PC-3 (cell line): ENCODE measurements around the gene MINK1. TPM values are rescaled to one million over a fixed set of nuclear protein-coding genes. Genes with fewer than 3 reads are reported as not detected.

Experiments
- ATAC-seq: fragments of 200-7000 bp; cut with Tn5 transposase; 2 replicates; pipeline ENCODE4 v1.9.1; 2020; ENCODE audit warnings: mild to moderate bottlenecking, moderate library complexity
- BruUV-seq: library from RNA; stranded (reverse); fragments of 400-500 nt; replicated peaks from 2 replicates; lab custom pipeline; 2021; lab: Mats Ljungman, UMichigan
- CTCF ChIA-PET: fragments of 300-600 bp; sonication (Branson Sonifier 250); formaldehyde crosslinking; loops from one replicate; lab custom pipeline; 2022; ENCODE audit warnings: antibody characterized with exemption; lab: Charles Lee
- POLR2A ChIA-PET: fragments of 300-600 bp; sonication (Branson Sonifier 250); formaldehyde crosslinking; loops from one replicate; lab custom pipeline; 2022; ENCODE audit warnings: antibody characterized with exemption; ENCODE audit not compliant: unreplicated experiment; lab: Charles Lee
- DNase-seq: peaks from one replicate; pipeline ENCODE4 v3.0.0-alpha.2; 2015
- H2AFZ ChIP-seq: fragments of 300-600 bp; sonication (generic); 2 replicates; pipeline ENCODE4 v1.6.0; 2016; ENCODE audit warnings: antibody characterized with exemption, low read length
- H3F3A ChIP-seq: fragments of 300-600 bp; sonication (generic); one replicate; pipeline ENCODE4 v1.6.0; 2017; ENCODE audit warnings: antibody characterized with exemption, low read length, control low read depth, mild to moderate bottlenecking; ENCODE audit not compliant: unreplicated experiment
- H3K27ac ChIP-seq: fragments of 300-600 bp; sonication (generic); 2 replicates; pipeline ENCODE4 v1.5.1; 2016; ENCODE audit warnings: mild to moderate bottlenecking, low read length
- H3K27me3 ChIP-seq: fragments of 300-600 bp; sonication (generic); 2 replicates; pipeline ENCODE4 v1.6.1; 2016; ENCODE audit warnings: low read length, mixed read lengths
- H3K36me3 ChIP-seq: fragments of 300-600 bp; sonication (generic); 2 replicates; pipeline ENCODE4 v1.6.1; 2016; ENCODE audit warnings: low read depth, mixed run types, low read length, mixed read lengths
- H3K4me1 ChIP-seq: fragments of 300-600 bp; sonication (generic); 2 replicates; pipeline ENCODE4 v1.5.1; 2016; ENCODE audit warnings: low read length; ENCODE audit not compliant: insufficient read depth
- H3K4me2 ChIP-seq: fragments of 300-600 bp; sonication (generic); 2 replicates; pipeline ENCODE4 v1.6.0; 2016; ENCODE audit warnings: low read length
- H3K4me3 ChIP-seq: fragments of 300-600 bp; sonication (generic); 2 replicates; pipeline ENCODE4 v1.5.1; 2016; ENCODE audit warnings: mild to moderate bottlenecking, low read length, mixed read lengths
- H3K79me2 ChIP-seq: fragments of 300-600 bp; sonication (generic); 2 replicates; pipeline ENCODE4 v1.6.1; 2017; ENCODE audit warnings: low read length, mixed read lengths
- H3K9ac ChIP-seq: fragments of 300-600 bp; sonication (generic); 2 replicates; pipeline ENCODE4 v1.6.0; 2016; ENCODE audit warnings: mild to moderate bottlenecking, low read length
- H3K9me2 ChIP-seq: fragments of 300-600 bp; sonication (generic); replicated peaks from 2 replicates; pipeline ENCODE4 v1.6.1; 2016; ENCODE audit warnings: mixed run types, low read length, mixed read lengths
- H3K9me3 ChIP-seq: fragments of 300-600 bp; sonication (generic); 2 replicates; pipeline ENCODE4 v1.6.1; 2016; ENCODE audit warnings: low read length, mixed read lengths
- H4K20me1 ChIP-seq: fragments of 300-600 bp; sonication (generic); 2 replicates; pipeline ENCODE4 v1.6.1; 2016; ENCODE audit warnings: low read length, mixed read lengths
- CTCF ChIP-seq: fragments of 300-600 bp; sonication (generic); conservative IDR thresholded peaks from 2 replicates; pipeline ENCODE4 v1.5.1; 2017; ENCODE audit warnings: antibody characterized with exemption, low read depth, mild to moderate bottlenecking, low read length
- EZH2 ChIP-seq: fragments of 300-600 bp; sonication (generic); IDR thresholded peaks from one replicate; pipeline ENCODE4 v1.6.1; 2017; ENCODE audit warnings: antibody characterized with exemption, mild to moderate bottlenecking, low read length; ENCODE audit not compliant: unreplicated experiment
- EZH2phosphoT487 ChIP-seq: fragments of 300-600 bp; sonication (generic); IDR thresholded peaks from 2 replicates; pipeline ENCODE4 v1.6.1; 2018; ENCODE audit warnings: mild to moderate bottlenecking, antibody characterized with exemption, low read length, borderline replicate concordance
- intact Hi-C: fragments of 100-400 bp; cut with micrococcal nuclease; formaldehyde crosslinking; loops from 2 replicates; pipeline ENCODE4 v1.9.0; 2023
- total RNA-seq: library from RNA; depleted of rRNA; stranded (reverse); fragments of >200 nt; gene quantifications from 2 replicates; pipeline ENCODE4 v1.2.3, GENCODE V29; 2014

MINK1 gene
- total RNA-seq, 1 experiment from 2014 or later, result 44.5 TPM

GRCh38 chr17:4789951-4790704, 43.0 kb upstream of the MINK1 start:
- ChIA-PET CTCF (interaction anchor here (0.6 to 1.0 kb wide), 8 partner anchors 17 to 150 kb away, joined by 3 to 8 read pairs (median 4); partner anchors contain the start of genes ARRB2, MED11, PLD2 and RNF167), POLR2A (interaction anchor here (0.7 to 1.3 kb wide), 5 partner anchors 9 to 177 kb away, joined by 3 to 15 read pairs (median 4); partner anchors contain the start of gene SPAG7)
- Histone ChIP-seq H3K4me2 (peak overlapping the region; percentile 95), H3K9me2 (no peaks in the 10 kb centered on the region), H2AFZ (peak overlapping the region; percentile 91), H3K9me3 (no peaks in the 10 kb centered on the region), H3F3A (no peaks in the 10 kb centered on the region), H3K4me3 (peak overlapping the region; percentile 89), H4K20me1 (no peaks in the 10 kb centered on the region), H3K4me1 (peaks cover 16% of the 10 kb centered on the region), H3K27ac (peak overlapping the region; percentile 77), H3K36me3 (no peaks in the 10 kb centered on the region), H3K9ac (peak overlapping the region; percentile 74), H3K27me3 (no peaks in the 10 kb centered on the region), H3K79me2 (peaks cover 8% of the 10 kb centered on the region)
- intact Hi-C loops, result no loop called here
- DNase-seq, result peak; percentile 78
- peak; percentile 81 for ATAC-seq
- TF ChIP-seq EZH2, result no peak
- peak; percentile 59 for TF ChIP-seq CTCF
- TF ChIP-seq EZH2phosphoT487, result no peak
- no TSS peak for BruUV-seq

- peaks cover 8% of the 10 kb centered on the region for H3K79me2 ChIP-seq
- no peaks in the 10 kb centered on the region for H3K9me3 ChIP-seq
- peak overlapping the region; percentile 77 for H3K27ac ChIP-seq
- no TSS peak for BruUV-seq
- no peaks in the 10 kb centered on the region for H3K9me2 ChIP-seq
- DNase-seq (no peak), ATAC-seq (no peak)
- TF ChIP-seq EZH2phosphoT487 (no peak), CTCF (no peak), EZH2 (no peak)
- POLR2A ChIA-PET, result interaction anchor here (0.9 to 1.3 kb wide), 2 partner anchors 9 to 177 kb away, joined by 3 to 8 read pairs; partner anchors contain the start of gene SPAG7
- peak overlapping the region; percentile 89 for H3K4me3 ChIP-seq
- intact Hi-C loops, result no loop called here
- H2AFZ ChIP-seq, result peak overlapping the region; percentile 91
- peak overlapping the region; percentile 74 for H3K9ac ChIP-seq
- no peaks in the 10 kb centered on the region for H4K20me1 ChIP-seq
- H3K36me3 ChIP-seq, result no peaks in the 10 kb centered on the region
- no peaks in the 10 kb centered on the region for H3K27me3 ChIP-seq
- H3K4me1 ChIP-seq, result peaks cover 14% of the 10 kb centered on the region
- peak overlapping the region; percentile 95 for H3K4me2 ChIP-seq
- CTCF ChIA-PET, result interaction anchor here (0.6 to 1.0 kb wide), 7 partner anchors 16 to 149 kb away, joined by 3 to 8 read pairs (median 4); partner anchors contain the start of genes ARRB2, MED11, PLD2 and RNF167
- H3F3A ChIP-seq, result no peaks in the 10 kb centered on the region
Measured at GRCh38 chr17:4790705-4791088, 42.4 kb upstream of the MINK1 start.
